ENCODE measurements around the gene NEDD9. TPM values are rescaled to one million over a fixed set of nuclear protein-coding genes. Genes with fewer than 3 reads are reported as not detected.

The NEDD9 gene
- total RNA-seq, 1 experiment from 2014 or later: 0.17 TPM

- intact Hi-C loops (cut with micrococcal nuclease): no loop called here
- ATAC-seq (no peak), DNase-seq (ENCODE audit: low read depth, low spot score) (no peak)
- Histone ChIP-seq H3K9me3 (ENCODE audit: control insufficient read depth in 1 of 2, insufficient read depth in 1 of 2, low read depth in 1 of 2, low read length in 2 of 2) (no peaks in the 10 kb centered on the region), H3K27ac (ENCODE audit: low read depth, low read length) (no peak overlapping the region), H3K9ac (ENCODE audit: low read length) (no peak overlapping the region), H4K20me1 (ENCODE audit: insufficient read depth) (no peaks in the 10 kb centered on the region), H3K27me3 (ENCODE audit: insufficient read depth, low read length) (no peaks in the 10 kb centered on the region), H2AFZ (ENCODE audit: low read depth, low read length, poor library complexity, severe bottlenecking) (no peak overlapping the region), H3K4me1 (ENCODE audit: control insufficient read depth in 1 of 2, insufficient read depth in 2 of 2, low read length in 2 of 2) (no peaks in the 10 kb centered on the region), H3K9me2 (ENCODE audit: insufficient read depth) (no peaks in the 10 kb centered on the region), H3K4me3 (replicated peaks in 1 of 2; ENCODE audit: low read depth in 1 of 2, low read length in 2 of 2) (no peak overlapping the region), H3K79me2 (ENCODE audit: insufficient read depth, low read length) (no peaks in the 10 kb centered on the region), H3K36me3 (ENCODE audit: control insufficient read depth in 1 of 2, insufficient read depth in 2 of 2, low read length in 2 of 2) (no peaks in the 10 kb centered on the region), H3K4me2 (ENCODE audit: low read length) (no peak overlapping the region)
- ChIA-PET CTCF (no interaction called here), POLR2A (no interaction called here), RAD21 (ENCODE audit: low non-redundant PET in 1 of 2, low total read pairs in 2 of 2, uncharacterized antibody in 2 of 2, unreplicated experiment in 2 of 2) (no interaction called here)
- BruUV-seq (replicated peaks): no TSS peak
- TF ChIP-seq ELF1 (IDR thresholded peaks at IDR 0.05; ENCODE audit: borderline replicate concordance, low read depth): no peak
Measured at GRCh38 chr6:11214901-11215300, 17.6 kb downstream of the NEDD9 start.

GRCh38 chr6:11214084-11214833, 18.2 kb downstream of the NEDD9 start:
- no peak overlapping the region for H3K27ac ChIP-seq (ENCODE audit: low read depth, low read length)
- H3K27me3 ChIP-seq (ENCODE audit: insufficient read depth, low read length): no peaks in the 10 kb centered on the region
- no peak overlapping the region for H3K9ac ChIP-seq (ENCODE audit: low read length)
- no peak overlapping the region for H3K4me2 ChIP-seq (ENCODE audit: low read length)
- no peaks in the 10 kb centered on the region for H3K79me2 ChIP-seq (ENCODE audit: insufficient read depth, low read length)
- no peaks in the 10 kb centered on the region for H3K9me3 ChIP-seq (ENCODE audit: control insufficient read depth in 1 of 2, insufficient read depth in 1 of 2, low read depth in 1 of 2, low read length in 2 of 2)
- H4K20me1 ChIP-seq (ENCODE audit: insufficient read depth): no peaks in the 10 kb centered on the region
- H3K36me3 ChIP-seq (ENCODE audit: control insufficient read depth in 1 of 2, insufficient read depth in 2 of 2, low read length in 2 of 2): no peaks in the 10 kb centered on the region
- no peak overlapping the region for H3K4me3 ChIP-seq (replicated peaks in 1 of 2; ENCODE audit: low read depth in 1 of 2, low read length in 2 of 2)
- intact Hi-C loops (cut with micrococcal nuclease): no loop called here
- H3K9me2 ChIP-seq (ENCODE audit: insufficient read depth): no peaks in the 10 kb centered on the region
- ChIA-PET POLR2A (no interaction called here), RAD21 (ENCODE audit: low non-redundant PET in 1 of 2, low total read pairs in 2 of 2, uncharacterized antibody in 2 of 2, unreplicated experiment in 2 of 2) (no interaction called here), CTCF (no interaction called here)
- H2AFZ ChIP-seq (ENCODE audit: low read depth, low read length, poor library complexity, severe bottlenecking): no peak overlapping the region
- ATAC-seq (no peak), DNase-seq (ENCODE audit: low read depth, low spot score) (no peak)
- no peaks in the 10 kb centered on the region for H3K4me1 ChIP-seq (ENCODE audit: control insufficient read depth in 1 of 2, insufficient read depth in 2 of 2, low read length in 2 of 2)
- no TSS peak for BruUV-seq (replicated peaks)
- no peak for TF ChIP-seq ATF3 (IDR thresholded peaks at IDR 0.05)
- no peak for TF ChIP-seq POLR2A (IDR thresholded peaks at IDR 0.05; ENCODE audit: borderline replicate concordance, extremely low read depth, insufficient read depth, insufficient read length)
- no peak for TF ChIP-seq SRF (IDR thresholded peaks at IDR 0.05; ENCODE audit: low read depth)
- TF ChIP-seq SIN3A (IDR thresholded peaks at IDR 0.05; ENCODE audit: low read depth): no peak
- TF ChIP-seq POLR2AphosphoS5 (IDR thresholded peaks at IDR 0.05; ENCODE audit: low read depth, low read length): no peak
- TF ChIP-seq ZBTB33 (IDR thresholded peaks at IDR 0.05; ENCODE audit: extremely low read depth, insufficient replicate concordance, low read length): no peak
- no peak for TF ChIP-seq TCF7L2 (IDR thresholded peaks at IDR 0.05; ENCODE audit: borderline replicate concordance, extremely low read depth, insufficient read depth, insufficient read length)
- no peak for TF ChIP-seq RAD21 (IDR thresholded peaks at IDR 0.05; ENCODE audit: low read depth)
- no peak for TF ChIP-seq CEBPB (IDR thresholded peaks at IDR 0.05; ENCODE audit: low read depth)
- no peak for TF ChIP-seq ZFX (IDR thresholded peaks at IDR 0.05)
- no peak for TF ChIP-seq MAX (IDR thresholded peaks at IDR 0.05)
- TF ChIP-seq FOSL1 (IDR thresholded peaks at IDR 0.05; ENCODE audit: low read depth): no peak
- no peak for TF ChIP-seq YY1 (IDR thresholded peaks at IDR 0.05; ENCODE audit: extremely low read depth, insufficient replicate concordance, low read depth, low read length)
- no peak for TF ChIP-seq EZH2 (IDR thresholded peaks at IDR 0.05)
- no peak for TF ChIP-seq CBX3 (IDR thresholded peaks at IDR 0.05; ENCODE audit: low read depth)
- TF ChIP-seq CTCF (IDR thresholded peaks at IDR 0.05 in 2 of 3, conservative IDR thresholded peaks at IDR 0.05 in 1 of 3; ENCODE audit: borderline replicate concordance in 1 of 3, insufficient read depth in 1 of 3, low read depth in 2 of 3, low read length in 2 of 3): no peak

All from HCT116 (cell line).